ENCODE measurements around the gene CNNM4.

The CNNM4 gene

GRCh38 chr2:96843538-96844268 lies 83.0 kb downstream of the CNNM4 start, which contains the start of gene ANKRD23:
Gene ANKRD23, minus strand, starts transcription at chr2:96844021. Its CDS starts 29 bp downstream, at chr2:96843992.
- Histone ChIP-seq H3K4me1 (ENCODE audit: control extremely low read depth in 1 of 4, control insufficient read depth in 4 of 4, insufficient read depth in 4 of 4, low read length in 3 of 4) (peaks cover 0 to 19% (median 13%) of the 10 kb centered on the region in 4 experiments), H3K27ac (ENCODE audit: insufficient read depth in 1 of 2, low read depth in 1 of 2, low read length in 2 of 2, poor library complexity in 1 of 2, severe bottlenecking in 2 of 2) (no peak within 1 kb of the TSS), H3K4me3 (ENCODE audit: control insufficient read depth in 1 of 7, extremely low read depth in 1 of 7, insufficient read depth in 4 of 7, low read depth in 2 of 7, low read length in 6 of 7) (no peak within 1 kb of the TSS), H3K9me3 (ENCODE audit: control extremely low read depth in 1 of 5, control insufficient read depth in 4 of 5, insufficient read depth in 2 of 5, low read depth in 1 of 5, low read length in 4 of 5) (no peaks in the 10 kb centered on the region), H3K27me3 (replicated peaks in 2 of 5; ENCODE audit: control insufficient read depth in 4 of 5, insufficient read depth in 5 of 5, low read length in 4 of 5) (no peaks in the 10 kb centered on the region), H3K36me3 (ENCODE audit: control insufficient read depth in 4 of 4, insufficient read depth in 4 of 4, low read length in 3 of 4) (peaks cover 7 to 28% (median 15%) of the 10 kb centered on the region in 4 experiments)
- WGBS (ENCODE audit: insufficient coverage) = 100% methylated on average over 3 of the region's 14 CpGs
- ChIA-PET POLR2A (interaction anchor here (0.9 kb wide), 1 partner anchor 14 kb away, joined by 4 read pairs; the partner anchor contains the start of gene ANKRD39), CTCF (interaction anchor here (1.2 to 2.1 kb wide), 4 partner anchors 10 to 18 kb away, joined by 3 to 11 read pairs (median 4); partner anchors contain the start of gene ANKRD39)
- no peak for DNase-seq

DNA sequence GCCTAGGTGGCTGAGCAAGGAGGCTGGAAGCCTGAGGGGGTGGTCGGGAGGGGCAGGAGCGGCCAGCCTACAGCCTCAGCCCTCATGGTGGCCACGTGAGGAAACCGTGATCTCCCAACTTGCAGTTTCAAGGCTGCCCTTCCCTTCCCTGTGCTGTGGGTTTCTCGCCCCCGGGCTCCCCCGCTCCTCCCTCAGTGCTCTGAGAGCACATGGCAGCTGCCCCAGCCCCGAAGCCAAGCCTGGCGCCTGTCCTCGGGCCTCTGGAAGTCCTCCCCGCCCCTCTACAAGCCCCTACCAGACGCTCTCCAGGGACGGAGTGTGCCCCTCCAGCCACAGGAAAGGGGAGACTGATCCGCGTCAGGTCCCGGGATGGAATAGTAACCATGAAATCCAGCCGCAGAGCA lies 83.7 kb downstream of the CNNM4 start:
- DNase-seq = no peak
- peaks cover 0 to 12% (median 6%) of the 10 kb centered on the region in 4 experiments for H3K4me1 ChIP-seq (ENCODE audit: control extremely low read depth in 1 of 4, control insufficient read depth in 4 of 4, insufficient read depth in 4 of 4, low read length in 3 of 4)
- no peaks in the 10 kb centered on the region for H3K9me3 ChIP-seq (ENCODE audit: control extremely low read depth in 1 of 5, control insufficient read depth in 4 of 5, insufficient read depth in 2 of 5, low read depth in 1 of 5, low read length in 4 of 5)
- H3K27me3 ChIP-seq (replicated peaks in 2 of 5; ENCODE audit: control insufficient read depth in 4 of 5, insufficient read depth in 5 of 5, low read length in 4 of 5) = no peaks in the 10 kb centered on the region
- 93% methylated on average over 14 of the region's 17 CpGs for WGBS (ENCODE audit: insufficient coverage)
- no peak overlapping the region for H3K27ac ChIP-seq (ENCODE audit: insufficient read depth in 1 of 2, low read depth in 1 of 2, low read length in 2 of 2, poor library complexity in 1 of 2, severe bottlenecking in 2 of 2)
- no peak overlapping the region for H3K4me3 ChIP-seq (ENCODE audit: control insufficient read depth in 1 of 7, extremely low read depth in 1 of 7, insufficient read depth in 4 of 7, low read depth in 2 of 7, low read length in 6 of 7)
- POLR2A ChIA-PET = interaction anchor here (0.9 kb wide), 1 partner anchor 13 kb away, joined by 4 read pairs; the partner anchor contains the start of gene ANKRD39
- H3K36me3 ChIP-seq (ENCODE audit: control insufficient read depth in 4 of 4, insufficient read depth in 4 of 4, low read length in 3 of 4) = peaks cover 7 to 30% (median 15%) of the 10 kb centered on the region in 4 experiments
- CTCF ChIA-PET = interaction anchor here (1.2 to 1.5 kb wide), 2 partner anchors 14 to 17 kb away, joined by 3 to 6 read pairs; partner anchors contain the start of gene ANKRD39

- POLR2A ChIA-PET = no interaction called here
- 96% methylated on average over 5 of the region's 5 CpGs for WGBS (ENCODE audit: insufficient coverage)
- peaks cover 11 to 41% (median 23%) of the 10 kb centered on the region in 4 experiments for H3K36me3 ChIP-seq (ENCODE audit: control insufficient read depth in 4 of 4, insufficient read depth in 4 of 4, low read length in 3 of 4)
These were observed 86.1 kb downstream of the CNNM4 start for GRCh38 chr2:96846825-96847224.

GRCh38 chr2:96847586-96847985 lies 86.9 kb downstream of the CNNM4 start:
- 95% methylated on average over 10 of the region's 10 CpGs for WGBS (ENCODE audit: insufficient coverage)
- H3K36me3 ChIP-seq (ENCODE audit: control insufficient read depth in 4 of 4, insufficient read depth in 4 of 4, low read length in 3 of 4) = peaks cover 12 to 44% (median 26%) of the 10 kb centered on the region in 4 experiments
- ChIA-PET CTCF (interaction anchor here (0.8 to 1.1 kb wide), 2 partner anchors 10 to 114 kb away, joined by 3 to 5 read pairs; partner anchors contain the start of gene ANKRD39), POLR2A (no interaction called here)
- H3K27ac ChIP-seq (ENCODE audit: insufficient read depth in 1 of 2, low read depth in 1 of 2, low read length in 2 of 2, poor library complexity in 1 of 2, severe bottlenecking in 2 of 2) = no peak overlapping the region
- no peak overlapping the region for H3K4me3 ChIP-seq (ENCODE audit: control insufficient read depth in 1 of 7, extremely low read depth in 1 of 7, insufficient read depth in 4 of 7, low read depth in 2 of 7, low read length in 6 of 7)
- no peak for DNase-seq
- no peaks in the 10 kb centered on the region for H3K27me3 ChIP-seq (replicated peaks in 2 of 5; ENCODE audit: control insufficient read depth in 4 of 5, insufficient read depth in 5 of 5, low read length in 4 of 5)
- peaks cover 0 to 4% (median 0%) of the 10 kb centered on the region in 4 experiments for H3K4me1 ChIP-seq (ENCODE audit: control extremely low read depth in 1 of 4, control insufficient read depth in 4 of 4, insufficient read depth in 4 of 4, low read length in 3 of 4)
- H3K9me3 ChIP-seq (ENCODE audit: control extremely low read depth in 1 of 5, control insufficient read depth in 4 of 5, insufficient read depth in 2 of 5, low read depth in 1 of 5, low read length in 4 of 5) = no peaks in the 10 kb centered on the region

More at GRCh38 chr2:96846825-96847224, 86.1 kb downstream of the CNNM4 start:
- CTCF ChIA-PET = interaction anchor here (0.8 kb wide), 1 partner anchor 114 kb away, joined by 3 read pairs; no protein-coding TSS in a partner anchor
- no peaks in the 10 kb centered on the region for H3K27me3 ChIP-seq (replicated peaks in 2 of 5; ENCODE audit: control insufficient read depth in 4 of 5, insufficient read depth in 5 of 5, low read length in 4 of 5)
- no peak overlapping the region for H3K27ac ChIP-seq (ENCODE audit: insufficient read depth in 1 of 2, low read depth in 1 of 2, low read length in 2 of 2, poor library complexity in 1 of 2, severe bottlenecking in 2 of 2)
- no peaks in the 10 kb centered on the region for H3K9me3 ChIP-seq (ENCODE audit: control extremely low read depth in 1 of 5, control insufficient read depth in 4 of 5, insufficient read depth in 2 of 5, low read depth in 1 of 5, low read length in 4 of 5)
- no peak overlapping the region for H3K4me3 ChIP-seq (ENCODE audit: control insufficient read depth in 1 of 7, extremely low read depth in 1 of 7, insufficient read depth in 4 of 7, low read depth in 2 of 7, low read length in 6 of 7)
- peaks cover 0 to 4% (median 0%) of the 10 kb centered on the region in 4 experiments for H3K4me1 ChIP-seq (ENCODE audit: control extremely low read depth in 1 of 4, control insufficient read depth in 4 of 4, insufficient read depth in 4 of 4, low read length in 3 of 4)
- DNase-seq = no peak

GRCh38 chr2:96848264-96848663 lies 87.6 kb downstream of the CNNM4 start:
- peaks cover 0 to 4% (median 0%) of the 10 kb centered on the region in 4 experiments for H3K4me1 ChIP-seq (ENCODE audit: control extremely low read depth in 1 of 4, control insufficient read depth in 4 of 4, insufficient read depth in 4 of 4, low read length in 3 of 4)
- H3K4me3 ChIP-seq (ENCODE audit: control insufficient read depth in 1 of 7, extremely low read depth in 1 of 7, insufficient read depth in 4 of 7, low read depth in 2 of 7, low read length in 6 of 7) = no peak overlapping the region
- no peaks in the 10 kb centered on the region for H3K27me3 ChIP-seq (replicated peaks in 2 of 5; ENCODE audit: control insufficient read depth in 4 of 5, insufficient read depth in 5 of 5, low read length in 4 of 5)
- no peak overlapping the region for H3K27ac ChIP-seq (ENCODE audit: insufficient read depth in 1 of 2, low read depth in 1 of 2, low read length in 2 of 2, poor library complexity in 1 of 2, severe bottlenecking in 2 of 2)
- POLR2A ChIA-PET = no interaction called here
- DNase-seq = no peak
- WGBS (ENCODE audit: insufficient coverage) = 92% methylated on average over 8 of the region's 9 CpGs
- CTCF ChIA-PET = interaction anchor here (1.1 kb wide), 1 partner anchor 9 kb away, joined by 5 read pairs; the partner anchor contains the start of gene ANKRD39
- H3K9me3 ChIP-seq (ENCODE audit: control extremely low read depth in 1 of 5, control insufficient read depth in 4 of 5, insufficient read depth in 2 of 5, low read depth in 1 of 5, low read length in 4 of 5) = no peaks in the 10 kb centered on the region
- H3K36me3 ChIP-seq (ENCODE audit: control insufficient read depth in 4 of 4, insufficient read depth in 4 of 4, low read length in 3 of 4) = peaks cover 12 to 51% (median 32%) of the 10 kb centered on the region in 4 experiments

DNA sequence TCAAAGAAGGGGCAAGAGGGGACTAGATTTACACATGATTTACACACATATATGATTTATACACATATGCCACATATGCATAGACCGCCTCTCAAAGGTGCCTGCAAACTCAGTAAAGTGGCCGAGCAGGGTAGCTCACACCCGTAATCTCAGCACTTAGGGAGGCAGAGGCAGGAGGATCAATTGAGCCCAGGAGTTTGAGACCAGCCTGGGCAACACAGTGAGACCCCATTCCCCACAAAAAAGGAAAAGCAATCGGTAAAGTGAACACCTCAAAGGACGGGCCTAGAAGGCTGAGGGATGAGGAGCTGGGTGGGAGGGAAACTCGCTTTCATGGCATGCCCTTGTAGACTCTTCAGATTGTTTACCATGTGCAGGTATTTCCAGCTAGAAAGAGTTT lies 92.0 kb downstream of the CNNM4 start:
- peaks cover 2 to 19% (median 16%) of the 10 kb centered on the region in 4 experiments for H3K4me1 ChIP-seq (ENCODE audit: control extremely low read depth in 1 of 4, control insufficient read depth in 4 of 4, insufficient read depth in 4 of 4, low read length in 3 of 4)
- H3K27ac ChIP-seq (ENCODE audit: insufficient read depth in 1 of 2, low read depth in 1 of 2, low read length in 2 of 2, poor library complexity in 1 of 2, severe bottlenecking in 2 of 2) = no peak overlapping the region
- POLR2A ChIA-PET = interaction anchor here (0.6 kb wide), 1 partner anchor 256 kb away, joined by 4 read pairs; no protein-coding TSS in a partner anchor
- peaks cover 11 to 49% (median 32%) of the 10 kb centered on the region in 4 experiments for H3K36me3 ChIP-seq (ENCODE audit: control insufficient read depth in 4 of 4, insufficient read depth in 4 of 4, low read length in 3 of 4)
- no peak overlapping the region for H3K4me3 ChIP-seq (ENCODE audit: control insufficient read depth in 1 of 7, extremely low read depth in 1 of 7, insufficient read depth in 4 of 7, low read depth in 2 of 7, low read length in 6 of 7)
- H3K9me3 ChIP-seq (ENCODE audit: control extremely low read depth in 1 of 5, control insufficient read depth in 4 of 5, insufficient read depth in 2 of 5, low read depth in 1 of 5, low read length in 4 of 5) = no peaks in the 10 kb centered on the region
- no peaks in the 10 kb centered on the region for H3K27me3 ChIP-seq (replicated peaks in 2 of 5; ENCODE audit: control insufficient read depth in 4 of 5, insufficient read depth in 5 of 5, low read length in 4 of 5)
- WGBS (ENCODE audit: insufficient coverage) = 96% methylated on average over 5 of the region's 6 CpGs
- DNase-seq = no peak
- CTCF ChIA-PET = interaction anchor here (0.8 to 2.5 kb wide), 5 partner anchors 11 to 107 kb away, joined by 3 to 9 read pairs (median 3); no protein-coding TSS in a partner anchor
